Measurements from ENCODE around the gene HDAC9. TPM values are rescaled to one million over a fixed set of nuclear protein-coding genes. Genes with fewer than 3 reads are reported as not detected.

Gene HDAC9
- total RNA-seq, 1 experiment from 2014 or later: 17.1 TPM

- no peak overlapping the region for H3K4me3 ChIP-seq (ENCODE audit: low read depth in 2 of 2, low read length in 2 of 2)
- H3K27me3 ChIP-seq (ENCODE audit: control insufficient read depth, insufficient read depth, low read length): no peaks in the 10 kb centered on the region
- ChIA-PET POLR2A (no interaction called here), CTCF (no interaction called here)
- intact Hi-C loops (cut with micrococcal nuclease; ENCODE audit: unreplicated experiment) (no loop called here), in situ Hi-C loops (cut with HindIII; ENCODE audit: low pct_unique_long_range_greater_than_20kb, low sequenced_read_pairs) (no loop called here)
- no TSS peak for BruUV-seq (replicated peaks)
- DNase-seq (ENCODE audit: low read depth, low spot score) (no peak), ATAC-seq (no peak)
- no peaks in the 10 kb centered on the region for H3K36me3 ChIP-seq (ENCODE audit: control insufficient read depth, insufficient read depth, low read length)
- TF ChIP-seq POLR2AphosphoS5 (IDR thresholded peaks at IDR 0.05; ENCODE audit: low read depth, low read length): no peak
- no peak for TF ChIP-seq CTCF (IDR thresholded peaks at IDR 0.05)
- no peak for TF ChIP-seq REST (IDR thresholded peaks at IDR 0.05; ENCODE audit: insufficient read depth in 1 of 2, low read depth in 2 of 2, low read length in 1 of 2)
- TF ChIP-seq TCF7L2 (IDR thresholded peaks at IDR 0.05; ENCODE audit: low read depth, low read length): no peak
- no peak for TF ChIP-seq SIN3A (IDR thresholded peaks at IDR 0.05; ENCODE audit: borderline replicate concordance, insufficient read depth, low read depth, low read length)
- no peak overlapping the region for H3K27ac ChIP-seq (ENCODE audit: low read length)
- no peaks in the 10 kb centered on the region for H3K4me1 ChIP-seq (ENCODE audit: control insufficient read depth, insufficient read depth, low read length)
- H3K9me3 ChIP-seq (ENCODE audit: control insufficient read depth, insufficient read depth, low read depth, low read length): no peaks in the 10 kb centered on the region
Observed at GRCh38 chr7:18860221-18860620, 364.7 kb downstream of the HDAC9 start.

GRCh38 chr7:18861514-18862118, 366.1 kb downstream of the HDAC9 start:
- in situ Hi-C loops (cut with HindIII; ENCODE audit: low pct_unique_long_range_greater_than_20kb, low sequenced_read_pairs): no loop called here
- Histone ChIP-seq H3K4me3 (ENCODE audit: low read depth in 2 of 2, low read length in 2 of 2) (no peak overlapping the region), H3K4me1 (ENCODE audit: control insufficient read depth, insufficient read depth, low read length) (no peaks in the 10 kb centered on the region), H3K27me3 (ENCODE audit: control insufficient read depth, insufficient read depth, low read length) (no peaks in the 10 kb centered on the region), H3K27ac (ENCODE audit: low read length) (no peak overlapping the region), H3K36me3 (ENCODE audit: control insufficient read depth, insufficient read depth, low read length) (no peaks in the 10 kb centered on the region), H3K9me3 (ENCODE audit: control insufficient read depth, insufficient read depth, low read depth, low read length) (no peaks in the 10 kb centered on the region)
- no peak for TF ChIP-seq POLR2AphosphoS5 (IDR thresholded peaks at IDR 0.05; ENCODE audit: low read depth, low read length)
- no peak for TF ChIP-seq SIN3A (IDR thresholded peaks at IDR 0.05; ENCODE audit: borderline replicate concordance, insufficient read depth, low read depth, low read length)
- no peak for TF ChIP-seq REST (IDR thresholded peaks at IDR 0.05; ENCODE audit: insufficient read depth in 1 of 2, low read depth in 2 of 2, low read length in 1 of 2)
- TF ChIP-seq CTCF (IDR thresholded peaks at IDR 0.05): no peak
- TF ChIP-seq TCF7L2 (IDR thresholded peaks at IDR 0.05; ENCODE audit: low read depth, low read length): no peak
- DNase-seq (ENCODE audit: low read depth, low spot score) (no peak), ATAC-seq (no peak)
- ChIA-PET CTCF (no interaction called here), POLR2A (no interaction called here)
- no TSS peak for BruUV-seq (replicated peaks)
- intact Hi-C loops (cut with micrococcal nuclease; ENCODE audit: unreplicated experiment): no loop called here
